ENCODE results near the gene PPFIA2. TPM values are rescaled to one million over a fixed set of nuclear protein-coding genes. Genes with fewer than 3 reads are reported as not detected.

PPFIA2 gene
- total and polyA plus RNA-seq, 7 experiments from 2014 or later, result not detected

GRCh38 chr12:81723361-81723760, 35.8 kb downstream of the PPFIA2 start:
- H3K9me3 ChIP-seq (ENCODE audit: control insufficient read depth in 2 of 3, low read length in 3 of 3), result no peaks in the 10 kb centered on the region
- POLR2A ChIA-PET, result no interaction called here

GRCh38 chr12:81722004-81722403, 37.1 kb downstream of the PPFIA2 start:
- intact Hi-C loops (cut with micrococcal nuclease), result no loop called here
- Histone ChIP-seq H3K9me3 (ENCODE audit: control insufficient read depth in 2 of 3, low read length in 3 of 3) (no peaks in the 10 kb centered on the region), H3K27ac (ENCODE audit: low read depth, low read length) (no peak overlapping the region), H3K4me3 (ENCODE audit: low read length) (no peak overlapping the region), H3K27me3 (ENCODE audit: control insufficient read depth in 2 of 2, insufficient read depth in 2 of 2, low read length in 2 of 2) (no peaks in the 10 kb centered on the region), H3K36me3 (ENCODE audit: control insufficient read depth in 2 of 3, insufficient read depth in 3 of 3, low read length in 3 of 3) (no peaks in the 10 kb centered on the region), H3K4me1 (ENCODE audit: control insufficient read depth in 2 of 2, insufficient read depth in 2 of 2, low read length in 2 of 2) (no peaks in the 10 kb centered on the region)
- H3K9me3 Mint-ChIP-seq, result no peaks in the 10 kb centered on the region
- H3K4me1 Mint-ChIP-seq, result no peaks in the 10 kb centered on the region
- DNase-seq, result no peak
- H3K4me3 Mint-ChIP-seq, result no peak overlapping the region
- no peak for ATAC-seq
- H3K27me3 Mint-ChIP-seq, result peaks cover 0 to 21% (median 13%) of the 10 kb centered on the region in 5 donors
- POLR2A ChIA-PET, result no interaction called here
- CTCF ChIA-PET, result no interaction called here
- H3K27ac Mint-ChIP-seq, result no peak overlapping the region
- H3K36me3 Mint-ChIP-seq, result no peaks in the 10 kb centered on the region

More at GRCh38 chr12:81723361-81723760, 35.8 kb downstream of the PPFIA2 start:
- intact Hi-C loops (cut with micrococcal nuclease), result no loop called here
- CTCF ChIA-PET, result no interaction called here
- H3K27ac Mint-ChIP-seq, result no peak overlapping the region
- H3K4me3 Mint-ChIP-seq, result no peak overlapping the region
- H3K36me3 Mint-ChIP-seq, result no peaks in the 10 kb centered on the region
- ATAC-seq (no peak), DNase-seq (no peak)
- H3K27ac ChIP-seq (ENCODE audit: low read depth, low read length), result no peak overlapping the region
- H3K4me3 ChIP-seq (ENCODE audit: low read length), result no peak overlapping the region
- no peaks in the 10 kb centered on the region for H3K36me3 ChIP-seq (ENCODE audit: control insufficient read depth in 2 of 3, insufficient read depth in 3 of 3, low read length in 3 of 3)
- no peaks in the 10 kb centered on the region for H3K9me3 Mint-ChIP-seq
- peaks cover 0 to 26% (median 13%) of the 10 kb centered on the region in 5 donors for H3K27me3 Mint-ChIP-seq
- no peaks in the 10 kb centered on the region for H3K4me1 Mint-ChIP-seq
- no peaks in the 10 kb centered on the region for H3K4me1 ChIP-seq (ENCODE audit: control insufficient read depth in 2 of 2, insufficient read depth in 2 of 2, low read length in 2 of 2)
- H3K27me3 ChIP-seq (ENCODE audit: control insufficient read depth in 2 of 2, insufficient read depth in 2 of 2, low read length in 2 of 2), result no peaks in the 10 kb centered on the region

GRCh38 chr12:81718616-81719015, 40.5 kb downstream of the PPFIA2 start:
- intact Hi-C loops (cut with micrococcal nuclease), result no loop called here
- ATAC-seq, result no peak
- no peak overlapping the region for H3K27ac Mint-ChIP-seq
- H3K9me3 ChIP-seq (ENCODE audit: control insufficient read depth in 2 of 3, low read length in 3 of 3), result no peaks in the 10 kb centered on the region
- H3K4me3 ChIP-seq (ENCODE audit: low read length), result no peak overlapping the region
- H3K27me3 Mint-ChIP-seq, result peaks cover 2 to 12% (median 5%) of the 10 kb centered on the region in 5 donors
- CTCF ChIA-PET, result no interaction called here
- H3K27ac ChIP-seq (ENCODE audit: low read depth, low read length), result no peak overlapping the region
- DNase-seq, result no peak
- no peaks in the 10 kb centered on the region for H3K36me3 Mint-ChIP-seq
- no peaks in the 10 kb centered on the region for H3K4me1 Mint-ChIP-seq
- H3K36me3 ChIP-seq (ENCODE audit: control insufficient read depth in 2 of 3, insufficient read depth in 3 of 3, low read length in 3 of 3), result no peaks in the 10 kb centered on the region
- POLR2A ChIA-PET, result no interaction called here
- H3K4me3 Mint-ChIP-seq, result no peak overlapping the region
- H3K9me3 Mint-ChIP-seq, result no peaks in the 10 kb centered on the region
- no peaks in the 10 kb centered on the region for H3K27me3 ChIP-seq (ENCODE audit: control insufficient read depth in 2 of 2, insufficient read depth in 2 of 2, low read length in 2 of 2)
- no peaks in the 10 kb centered on the region for H3K4me1 ChIP-seq (ENCODE audit: control insufficient read depth in 2 of 2, insufficient read depth in 2 of 2, low read length in 2 of 2)

- intact Hi-C loops (cut with micrococcal nuclease), result no loop called here
- Histone ChIP-seq H3K4me3 (ENCODE audit: low read length) (no peak overlapping the region), H3K9me3 (ENCODE audit: control insufficient read depth in 2 of 3, low read length in 3 of 3) (no peaks in the 10 kb centered on the region), H3K36me3 (ENCODE audit: control insufficient read depth in 2 of 3, insufficient read depth in 3 of 3, low read length in 3 of 3) (no peaks in the 10 kb centered on the region), H3K27me3 (ENCODE audit: control insufficient read depth in 2 of 2, insufficient read depth in 2 of 2, low read length in 2 of 2) (no peaks in the 10 kb centered on the region), H3K27ac (ENCODE audit: low read depth, low read length) (no peak overlapping the region), H3K4me1 (ENCODE audit: control insufficient read depth in 2 of 2, insufficient read depth in 2 of 2, low read length in 2 of 2) (no peaks in the 10 kb centered on the region)
- H3K36me3 Mint-ChIP-seq, result no peaks in the 10 kb centered on the region
- peaks cover 0 to 3% (median 0%) of the 10 kb centered on the region in 5 donors for H3K27me3 Mint-ChIP-seq
- ATAC-seq (no peak), DNase-seq (no peak)
- ChIA-PET POLR2A (no interaction called here), CTCF (interaction anchor here (0.6 kb wide), 1 partner anchor 259 kb away, joined by 4 read pairs; no protein-coding TSS in a partner anchor)
- no peak overlapping the region for H3K4me3 Mint-ChIP-seq
- H3K9me3 Mint-ChIP-seq, result no peaks in the 10 kb centered on the region
- H3K4me1 Mint-ChIP-seq, result no peaks in the 10 kb centered on the region
- H3K27ac Mint-ChIP-seq, result no peak overlapping the region
These were observed 46.6 kb downstream of the PPFIA2 start for GRCh38 chr12:81712536-81712935.

- Mint-ChIP-seq H3K4me1 (no peaks in the 10 kb centered on the region), H3K9me3 (peaks cover 0 to 4% (median 0%) of the 10 kb centered on the region in 11 donors), H3K27me3 (peaks cover 0 to 3% (median 0%) of the 10 kb centered on the region in 5 donors), H3K36me3 (no peaks in the 10 kb centered on the region), H3K27ac (no peak overlapping the region), H3K4me3 (no peak overlapping the region)
- H3K27me3 ChIP-seq (ENCODE audit: control insufficient read depth in 2 of 2, insufficient read depth in 2 of 2, low read length in 2 of 2), result no peaks in the 10 kb centered on the region
- H3K36me3 ChIP-seq (ENCODE audit: control insufficient read depth in 2 of 3, insufficient read depth in 3 of 3, low read length in 3 of 3), result no peaks in the 10 kb centered on the region
- no peaks in the 10 kb centered on the region for H3K4me1 ChIP-seq (ENCODE audit: control insufficient read depth in 2 of 2, insufficient read depth in 2 of 2, low read length in 2 of 2)
- CTCF ChIA-PET, result no interaction called here
- no peak overlapping the region for H3K27ac ChIP-seq (ENCODE audit: low read depth, low read length)
- H3K9me3 ChIP-seq (ENCODE audit: control insufficient read depth in 2 of 3, low read length in 3 of 3), result no peaks in the 10 kb centered on the region
- intact Hi-C loops (cut with micrococcal nuclease), result no loop called here
- DNase-seq, result no peak
- POLR2A ChIA-PET, result no interaction called here
- no peak overlapping the region for H3K4me3 ChIP-seq (ENCODE audit: low read length)
- ATAC-seq, result no peak
These were observed 53.6 kb downstream of the PPFIA2 start for GRCh38 chr12:81705586-81705985.

- Histone ChIP-seq H3K36me3 (ENCODE audit: control insufficient read depth in 2 of 3, insufficient read depth in 3 of 3, low read length in 3 of 3) (no peaks in the 10 kb centered on the region), H3K4me1 (ENCODE audit: control insufficient read depth in 2 of 2, insufficient read depth in 2 of 2, low read length in 2 of 2) (no peaks in the 10 kb centered on the region), H3K27ac (ENCODE audit: low read depth, low read length) (no peak overlapping the region), H3K4me3 (ENCODE audit: low read length) (no peak overlapping the region), H3K27me3 (ENCODE audit: control insufficient read depth in 2 of 2, insufficient read depth in 2 of 2, low read length in 2 of 2) (no peaks in the 10 kb centered on the region), H3K9me3 (ENCODE audit: control insufficient read depth in 2 of 3, low read length in 3 of 3) (no peaks in the 10 kb centered on the region)
- POLR2A ChIA-PET, result no interaction called here
- CTCF ChIA-PET, result interaction anchor here (0.7 kb wide), 1 partner anchor 718 kb away, joined by 3 read pairs; no protein-coding TSS in a partner anchor
- intact Hi-C loops (cut with micrococcal nuclease), result no loop called here
- Mint-ChIP-seq H3K36me3 (no peaks in the 10 kb centered on the region), H3K9me3 (no peaks in the 10 kb centered on the region), H3K4me3 (no peak overlapping the region), H3K27me3 (peaks cover 0 to 3% (median 0%) of the 10 kb centered on the region in 5 donors), H3K27ac (no peak overlapping the region), H3K4me1 (no peaks in the 10 kb centered on the region)
- ATAC-seq, result no peak
- no peak for DNase-seq
These were observed 59.6 kb downstream of the PPFIA2 start for GRCh38 chr12:81699551-81699950.

GRCh38 chr12:81692008-81692407, 67.1 kb downstream of the PPFIA2 start:
- no peaks in the 10 kb centered on the region for H3K4me1 ChIP-seq (ENCODE audit: control insufficient read depth in 2 of 2, insufficient read depth in 2 of 2, low read length in 2 of 2)
- no peaks in the 10 kb centered on the region for H3K4me1 Mint-ChIP-seq
- no peak overlapping the region for H3K4me3 Mint-ChIP-seq
- H3K27me3 ChIP-seq (ENCODE audit: control insufficient read depth in 2 of 2, insufficient read depth in 2 of 2, low read length in 2 of 2), result no peaks in the 10 kb centered on the region
- H3K4me3 ChIP-seq (ENCODE audit: low read length), result no peak overlapping the region
- ChIA-PET CTCF (no interaction called here), POLR2A (interaction anchor here (0.6 kb wide), 1 partner anchor 59 kb away, joined by 3 read pairs; no protein-coding TSS in a partner anchor)
- no peaks in the 10 kb centered on the region for H3K36me3 Mint-ChIP-seq
- intact Hi-C loops (cut with micrococcal nuclease), result no loop called here
- DNase-seq, result no peak
- H3K9me3 Mint-ChIP-seq, result no peaks in the 10 kb centered on the region
- ATAC-seq, result no peak
- peaks cover 0 to 3% (median 0%) of the 10 kb centered on the region in 5 donors for H3K27me3 Mint-ChIP-seq
- H3K36me3 ChIP-seq (ENCODE audit: control insufficient read depth in 2 of 3, insufficient read depth in 3 of 3, low read length in 3 of 3), result no peaks in the 10 kb centered on the region
- no peak overlapping the region for H3K27ac Mint-ChIP-seq
- H3K27ac ChIP-seq (ENCODE audit: low read depth, low read length), result no peak overlapping the region
- H3K9me3 ChIP-seq (ENCODE audit: control insufficient read depth in 2 of 3, low read length in 3 of 3), result no peaks in the 10 kb centered on the region
